K562 (cell line): Measurements from ENCODE around the gene KISS1. TPM values are rescaled to one million over a fixed set of nuclear protein-coding genes. Genes with fewer than 3 reads are reported as not detected.

Experiments used
- CCNT2 ChIP-seq: IDR thresholded peaks from 2 replicates; pipeline ENCODE4 v1.6.1; 2011; ENCODE audit warnings: borderline replicate concordance, low read depth, mild to moderate bottlenecking, moderate library complexity, mixed read lengths, low read length; ENCODE audit not compliant: insufficient read length; ENCODE audit errors: extremely low read depth
- ELK1 ChIP-seq: sonication (generic); formaldehyde crosslinking; IDR thresholded peaks from 2 replicates; pipeline ENCODE4 v1.8.1; 2022; ENCODE audit warnings: missing genetic modification reagents
- FOS ChIP-seq: IDR thresholded peaks from 3 replicates; pipeline ENCODE4 v1.6.1; 2011; ENCODE audit not compliant: insufficient read length; ENCODE audit errors: extremely low read depth
- GABPB2 ChIP-seq: fragments of 250-450 bp; sonication (Bioruptor Pico); conservative IDR thresholded peaks from 2 replicates; pipeline ENCODE4 v1.5.1; 2021; ENCODE audit warnings: mild to moderate bottlenecking
- GTF3C2 ChIP-seq: IDR thresholded peaks from 3 replicates; pipeline ENCODE4 v1.6.1; 2011; ENCODE audit warnings: borderline replicate concordance, mild to moderate bottlenecking, moderate library complexity; ENCODE audit not compliant: insufficient read length; ENCODE audit errors: extremely low read depth
- HNRNPUL1 ChIP-seq: fragments of 200-400 bp; formaldehyde crosslinking; IDR thresholded peaks from 2 replicates; pipeline ENCODE4 v1.6.1; 2017; ENCODE audit warnings: low read length
- JUN ChIP-seq, 2 experiments: sonication (generic) in 1 of 2; formaldehyde crosslinking in 1 of 2; IDR thresholded peaks; 2 replicates each; pipeline versions ENCODE4 v1.6.1 to v1.8.0; 2012 to 2022; ENCODE audit warnings: borderline replicate concordance in 2 of 2, mild to moderate bottlenecking in 2 of 2, improper control_type of control experiment in 1 of 2, low read depth in 1 of 2, low read length in 1 of 2, missing genetic modification reagents in 1 of 2
- JUND ChIP-seq, 2 experiments: IDR thresholded peaks; 2 replicates in 1 of 2; 3 replicates in 1 of 2; pipeline ENCODE4 v1.6.1; 2011; ENCODE audit warnings: borderline replicate concordance in 2 of 2, low read depth in 2 of 2, low read length in 2 of 2, improper control_type of control experiment in 1 of 2, missing biosample characterization in 1 of 2, missing genetic modification characterization in 1 of 2, missing genetic modification reagents in 1 of 2
- KAT7 ChIP-seq: sonication (generic); formaldehyde crosslinking; IDR thresholded peaks from 2 replicates; pipeline ENCODE4 v1.8.0; 2022; ENCODE audit warnings: missing genetic modification reagents, mild to moderate bottlenecking, borderline replicate concordance
- KHSRP ChIP-seq: fragments of 450-650 bp; IDR thresholded peaks from 2 replicates; pipeline ENCODE4 v1.6.1; 2017
- MCM2 ChIP-seq: fragments of 450-650 bp; IDR thresholded peaks from 2 replicates; pipeline ENCODE4 v1.6.1; 2017; ENCODE audit warnings: low read depth, mild to moderate bottlenecking
- MCM3 ChIP-seq: fragments of 450-650 bp; IDR thresholded peaks from 2 replicates; pipeline ENCODE4 v1.6.1; 2016
- MEIS2 ChIP-seq: fragments of 450-650 bp; IDR thresholded peaks from 2 replicates; pipeline ENCODE4 v1.6.1; 2014; ENCODE audit warnings: mild to moderate bottlenecking; ENCODE audit not compliant: partially characterized antibody
- MXD1 ChIP-seq: fragments of 250-450 bp; sonication (Bioruptor Pico); IDR thresholded peaks from 2 replicates; pipeline ENCODE4 v1.8.0; 2021; ENCODE audit warnings: borderline replicate concordance, mild to moderate bottlenecking, moderate library complexity; ENCODE audit not compliant: poor library complexity, severe bottlenecking
- MYBL2 ChIP-seq, 2 experiments: fragments of 450-650 bp in 1 of 2; sonication (generic) in 1 of 2; formaldehyde crosslinking in 1 of 2; IDR thresholded peaks; 2 replicates each; pipeline versions ENCODE4 v1.6.1 to v1.8.1; 2017 to 2022; ENCODE audit warnings: borderline replicate concordance in 1 of 2, inconsistent platforms in 1 of 2, low read depth in 1 of 2, mild to moderate bottlenecking in 1 of 2, missing genetic modification reagents in 1 of 2, moderate library complexity in 1 of 2
- NFE2L1 ChIP-seq: fragments of 450-650 bp; IDR thresholded peaks from 2 replicates; pipeline ENCODE4 v1.6.1; 2016; ENCODE audit warnings: missing genetic modification characterization, low read depth, mild to moderate bottlenecking, missing compliant biosample characterization, moderate library complexity, borderline replicate concordance
- NFXL1 ChIP-seq: fragments of 450-650 bp; formaldehyde crosslinking; IDR thresholded peaks from 2 replicates; pipeline ENCODE4 v1.4.0; 2021; ENCODE audit warnings: mild to moderate bottlenecking
- PTRF ChIP-seq: fragments of 450-650 bp; IDR thresholded peaks from 2 replicates; pipeline ENCODE4 v1.6.1; 2016; ENCODE audit warnings: mild to moderate bottlenecking, missing genetic modification characterization, missing compliant biosample characterization
- RBM15 ChIP-seq: fragments of 200-400 bp; formaldehyde crosslinking; IDR thresholded peaks from 2 replicates; pipeline ENCODE4 v1.6.1; 2018; ENCODE audit warnings: mild to moderate bottlenecking, low read length, moderate library complexity; ENCODE audit not compliant: insufficient read depth
- SMC3 ChIP-seq: conservative IDR thresholded peaks from 2 replicates; pipeline ENCODE4 v1.6.1; 2011; ENCODE audit warnings: low read depth, low read length, improper control_type of control experiment; ENCODE audit not compliant: insufficient read depth
- ZBED1 ChIP-seq: IDR thresholded peaks from 2 replicates; pipeline ENCODE4 v1.6.1; 2014
- ZNF316 ChIP-seq: fragments of 450-650 bp; IDR thresholded peaks from 2 replicates; pipeline ENCODE4 v1.6.1; 2016
- ZNF583 ChIP-seq: fragments of 250-450 bp; sonication (Bioruptor Pico); IDR thresholded peaks from 2 replicates; pipeline ENCODE4 v1.4.0; 2020
- polyA plus RNA-seq, 8 experiments: library from polyadenylated mRNA; depleted of rRNA in 4 of 8; stranded (reverse) in 5 of 8; unstranded in 3 of 8; fragments of >200 nt; fragmentation: Nextera tagmentation in 2 of 8; fragmentation: Illumina TruSeq in 1 of 8; extraction: Ambion mirVana in 2 of 8; extraction: Trizol in 1 of 8; gene quantifications; 2 replicates each; pipeline versions ENCODE4 v1.2.1 to v1.2.3, GENCODE V29; 2011 to 2014; ENCODE audit warnings: inconsistent platforms in 1 of 8, missing spikeins in 1 of 8
- total RNA-seq, 7 experiments: library from RNA; depleted of rRNA in 6 of 7; stranded (reverse); fragments of >200 nt in 6 of 7; fragmentation: Illumina TruSeq in 2 of 7; extraction: Trizol in 2 of 7; gene quantifications; 2 replicates each; pipeline versions ENCODE4 v1.2.1 to v1.2.3, GENCODE V29; 2011 to 2021; ENCODE audit warnings: low replicate concordance in 1 of 7

Gene KISS1
- total and polyA plus RNA-seq, 9 of the 15 experiments (the other 6 are each of a cell fraction or from before 2014, with no cell fraction given): 0.31 TPM; not detected in 8

- TF ChIP-seq GTF3C2 (no peak), SMC3 (peak; percentile 84), KAT7 (CRISPR knock-in tag) (no peak), NFXL1 (CRISPR knock-in tag) (no peak), JUN (IDR thresholded peaks at IDR 0.05; ENCODE audit: borderline replicate concordance, low read depth, low read length) (no peak), JUN (CRISPR knock-in tag; IDR thresholded peaks at IDR 0.05; ENCODE audit: borderline replicate concordance) (no peak), PTRF (tag) (no peak), RBM15 (no peak), MXD1 (CRISPR knock-in tag) (no peak), JUND (IDR thresholded peaks at IDR 0.05; ENCODE audit: borderline replicate concordance, low read depth, low read length) (peak; percentile 25; the same call in 1 of the 2 replicates), JUND (tag; IDR thresholded peaks at IDR 0.05; ENCODE audit: borderline replicate concordance, low read depth, low read length) (no peak; the same call in 2 of the 3 replicates), MCM3 (no peak), NFE2L1 (tag) (no peak), FOS (no peak), ELK1 (no peak), ZNF583 (CRISPR knock-in tag) (0 out of 2 replicates have a peak, but pooled peaks have one; percentile 43), MEIS2 (peak; percentile 31), CCNT2 (no peak), ZBED1 (no peak), MCM2 (no peak), KHSRP (no peak), ZNF316 (no peak), HNRNPUL1 (no peak), GABPB2 (no peak), MYBL2 (IDR thresholded peaks at IDR 0.05; ENCODE audit: low read depth) (no peak), MYBL2 (CRISPR knock-in tag; IDR thresholded peaks at IDR 0.05; ENCODE audit: borderline replicate concordance) (no peak)
Measured at GRCh38 chr1:204207136-204207616, 10.9 kb upstream of the KISS1 start (continued).
